ENCODE results near the gene ZNF385B.

DNA sequence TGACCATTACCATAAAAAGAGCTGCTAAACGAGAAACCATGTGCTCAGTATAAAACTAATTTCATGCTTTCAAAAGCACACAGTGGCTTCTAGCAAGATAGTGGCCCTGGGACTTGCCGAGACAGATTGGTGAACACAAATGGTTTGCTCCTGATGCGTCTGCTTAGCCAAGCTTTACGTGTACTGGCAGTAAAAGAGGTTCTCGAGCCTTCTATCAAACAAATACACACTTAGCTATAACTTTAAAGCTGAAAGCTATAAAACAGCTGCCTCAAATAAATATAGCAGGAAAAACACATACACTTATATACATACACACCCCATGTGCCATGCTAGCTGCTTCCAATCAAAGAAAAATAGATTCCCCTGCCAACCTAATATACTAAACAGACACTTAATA is 117.0 kb downstream of the ZNF385B start:
- TF ChIP-seq, protein P1, sequence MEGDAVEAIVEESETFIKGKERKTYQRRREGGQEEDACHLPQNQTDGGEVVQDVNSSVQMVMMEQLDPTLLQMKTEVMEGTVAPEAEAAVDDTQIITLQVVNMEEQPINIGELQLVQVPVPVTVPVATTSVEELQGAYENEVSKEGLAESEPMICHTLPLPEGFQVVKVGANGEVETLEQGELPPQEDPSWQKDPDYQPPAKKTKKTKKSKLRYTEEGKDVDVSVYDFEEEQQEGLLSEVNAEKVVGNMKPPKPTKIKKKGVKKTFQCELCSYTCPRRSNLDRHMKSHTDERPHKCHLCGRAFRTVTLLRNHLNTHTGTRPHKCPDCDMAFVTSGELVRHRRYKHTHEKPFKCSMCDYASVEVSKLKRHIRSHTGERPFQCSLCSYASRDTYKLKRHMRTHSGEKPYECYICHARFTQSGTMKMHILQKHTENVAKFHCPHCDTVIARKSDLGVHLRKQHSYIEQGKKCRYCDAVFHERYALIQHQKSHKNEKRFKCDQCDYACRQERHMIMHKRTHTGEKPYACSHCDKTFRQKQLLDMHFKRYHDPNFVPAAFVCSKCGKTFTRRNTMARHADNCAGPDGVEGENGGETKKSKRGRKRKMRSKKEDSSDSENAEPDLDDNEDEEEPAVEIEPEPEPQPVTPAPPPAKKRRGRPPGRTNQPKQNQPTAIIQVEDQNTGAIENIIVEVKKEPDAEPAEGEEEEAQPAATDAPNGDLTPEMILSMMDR (IDR thresholded peaks at IDR 0.05; ENCODE audit: insufficient read depth, low read length) = no peak
- TF ChIP-seq, protein P2, sequence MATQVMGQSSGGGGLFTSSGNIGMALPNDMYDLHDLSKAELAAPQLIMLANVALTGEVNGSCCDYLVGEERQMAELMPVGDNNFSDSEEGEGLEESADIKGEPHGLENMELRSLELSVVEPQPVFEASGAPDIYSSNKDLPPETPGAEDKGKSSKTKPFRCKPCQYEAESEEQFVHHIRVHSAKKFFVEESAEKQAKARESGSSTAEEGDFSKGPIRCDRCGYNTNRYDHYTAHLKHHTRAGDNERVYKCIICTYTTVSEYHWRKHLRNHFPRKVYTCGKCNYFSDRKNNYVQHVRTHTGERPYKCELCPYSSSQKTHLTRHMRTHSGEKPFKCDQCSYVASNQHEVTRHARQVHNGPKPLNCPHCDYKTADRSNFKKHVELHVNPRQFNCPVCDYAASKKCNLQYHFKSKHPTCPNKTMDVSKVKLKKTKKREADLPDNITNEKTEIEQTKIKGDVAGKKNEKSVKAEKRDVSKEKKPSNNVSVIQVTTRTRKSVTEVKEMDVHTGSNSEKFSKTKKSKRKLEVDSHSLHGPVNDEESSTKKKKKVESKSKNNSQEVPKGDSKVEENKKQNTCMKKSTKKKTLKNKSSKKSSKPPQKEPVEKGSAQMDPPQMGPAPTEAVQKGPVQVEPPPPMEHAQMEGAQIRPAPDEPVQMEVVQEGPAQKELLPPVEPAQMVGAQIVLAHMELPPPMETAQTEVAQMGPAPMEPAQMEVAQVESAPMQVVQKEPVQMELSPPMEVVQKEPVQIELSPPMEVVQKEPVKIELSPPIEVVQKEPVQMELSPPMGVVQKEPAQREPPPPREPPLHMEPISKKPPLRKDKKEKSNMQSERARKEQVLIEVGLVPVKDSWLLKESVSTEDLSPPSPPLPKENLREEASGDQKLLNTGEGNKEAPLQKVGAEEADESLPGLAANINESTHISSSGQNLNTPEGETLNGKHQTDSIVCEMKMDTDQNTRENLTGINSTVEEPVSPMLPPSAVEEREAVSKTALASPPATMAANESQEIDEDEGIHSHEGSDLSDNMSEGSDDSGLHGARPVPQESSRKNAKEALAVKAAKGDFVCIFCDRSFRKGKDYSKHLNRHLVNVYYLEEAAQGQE (IDR thresholded peaks at IDR 0.05; ENCODE audit: insufficient replicate concordance, low read depth) = no peak
